HG02885 (cell line): Measurements from ENCODE around the gene OSCAR.
"Not testable (repeated sequence)": the region's sequence is repeated elsewhere in the genome, so short reads cannot be mapped to it uniquely, and the experiment has no call there.

Experiments
- ATAC-seq: cut with Tn5 transposase; IDR thresholded peaks from one replicate; pipeline ENCODE4 v1.9.1; 2021; ENCODE audit warnings: mild to moderate bottlenecking; ENCODE audit not compliant: unreplicated experiment, poor library complexity

OSCAR gene

GRCh38 chr19:54095859-54096616, 4.6 kb downstream of the OSCAR start:
- not testable (repeated sequence) for ATAC-seq

- ATAC-seq = no peak
Measured at GRCh38 chr19:54095136-54095858, 5.3 kb downstream of the OSCAR start.

- no peak for ATAC-seq
Measured at GRCh38 chr19:54094426-54095000, 6.1 kb downstream of the OSCAR start.

GRCh38 chr19:54084410-54084809, 16.2 kb downstream of the OSCAR start:
- no peak for ATAC-seq

- no peak for ATAC-seq
Measured at GRCh38 chr19:54081032-54081431, 19.6 kb downstream of the OSCAR start, which contains the start of gene TARM1. Gene TARM1, minus strand, starts transcription at chr19:54081365. Its CDS starts 25 bp downstream, at chr19:54081340.

- no peak for ATAC-seq
Measured at GRCh38 chr19:54077334-54077733, 23.3 kb downstream of the OSCAR start.

GRCh38 chr19:54074851-54075250, 25.8 kb downstream of the OSCAR start:
- no peak for ATAC-seq

GRCh38 chr19:54073829-54074228, 26.8 kb downstream of the OSCAR start:
- no peak for ATAC-seq

GRCh38 chr19:54069470-54069869, 31.1 kb downstream of the OSCAR start:
- no peak for ATAC-seq

- no peak for ATAC-seq
Measured at GRCh38 chr19:54063350-54064116, 37.1 kb downstream of the OSCAR start, which contains the start of gene VSTM1. Gene VSTM1, minus strand, starts transcription at chr19:54063897. Its CDS starts 120 bp downstream, at chr19:54063777.

- ATAC-seq = no peak
Measured at GRCh38 chr19:54062643-54063042, 38.0 kb downstream of the OSCAR start.

- ATAC-seq = no peak
Measured at GRCh38 chr19:54047616-54048015, 53.0 kb downstream of the OSCAR start.

- no peak for ATAC-seq
Measured at GRCh38 chr19:54045771-54046170, 54.8 kb downstream of the OSCAR start.
